Right lobe of liver (tissue), 4 donors: ENCODE measurements around the gene CASP5.

Experiments used
- CTCF ChIP-seq, 4 donors: fragments of 200-600 bp in 3 of 4; fragments of 450-650 bp in 1 of 4; IDR thresholded peaks; one replicate each; pipeline versions ENCODE4 v1.5.1 to v1.8.0; 2016 to 2022; ENCODE audit warnings: antibody characterized with exemption in 4 of 4, mild to moderate bottlenecking in 2 of 4
- POLR2A ChIP-seq: fragments of 450-650 bp; IDR thresholded peaks from one replicate; pipeline ENCODE4 v1.6.1; 2017; ENCODE audit warnings: antibody characterized with exemption, mild to moderate bottlenecking
- donor health status: DM: no; HTN: no; CAD: no.
- donor health status: DM: no; HTN: no; CAD: no.
- donor health status: DM: no; HTN: yes; CAD: no.

GRCh38 chr11:104991994-104992393 is 31.0 kb downstream of the CASP5 start:
- TF ChIP-seq POLR2A (no peak), CTCF (IDR thresholded peaks at IDR 0.05) (no peak)
